GM19238 (cell line): Measurements from ENCODE around the gene GYPC.
A peak's percentile ranks its signal among the peaks of the same experiment; 100 is the strongest.
"Not testable (repeated sequence)": the region's sequence is repeated elsewhere in the genome, so short reads cannot be mapped to it uniquely, and the experiment has no call there.

Experiments
- DNase-seq: peaks from one replicate; pipeline ENCODE4 v3.0.0; 2011; ENCODE audit warnings: low spot score; ENCODE audit not compliant: insufficient read length

The GYPC gene

GRCh38 chr2:126655500-126656430 lies at the start of gene GYPC:
TSS of gene GYPC (plus strand) at chr2:126656158. CDS start at chr2:126656264, 106 bp downstream.
- peak; percentile 56 for DNase-seq

- DNase-seq, result no peak
Observed at GRCh38 chr2:126614524-126615227, 41.3 kb upstream of the GYPC start.

GRCh38 chr2:126616606-126617069 lies 39.3 kb upstream of the GYPC start:
- DNase-seq, result no peak

- no peak for DNase-seq
Observed at GRCh38 chr2:126620302-126620701, 35.7 kb upstream of the GYPC start.

GRCh38 chr2:126623000-126623399 lies 33.0 kb upstream of the GYPC start:
- no peak for DNase-seq

GRCh38 chr2:126627643-126628042 lies 28.3 kb upstream of the GYPC start:
- DNase-seq, result no peak

GRCh38 chr2:126634273-126634861 lies 21.6 kb upstream of the GYPC start:
- no peak for DNase-seq

GRCh38 chr2:126635281-126635680 lies 20.7 kb upstream of the GYPC start:
- DNase-seq, result no peak

- no peak for DNase-seq
Observed at GRCh38 chr2:126635736-126636135, 20.2 kb upstream of the GYPC start.

- DNase-seq, result no peak
Observed at GRCh38 chr2:126637386-126637785, 18.6 kb upstream of the GYPC start.

GRCh38 chr2:126638746-126639145 lies 17.2 kb upstream of the GYPC start:
- DNase-seq, result no peak

- no peak for DNase-seq
Observed at GRCh38 chr2:126639276-126639675, 16.7 kb upstream of the GYPC start.

GRCh38 chr2:126641294-126641693 lies 14.7 kb upstream of the GYPC start:
- DNase-seq, result not testable (repeated sequence)

GRCh38 chr2:126642031-126642430 lies 13.9 kb upstream of the GYPC start:
- no peak for DNase-seq

GRCh38 chr2:126643431-126643830 lies 12.5 kb upstream of the GYPC start:
- DNase-seq, result no peak

- no peak for DNase-seq
Observed at GRCh38 chr2:126643972-126644371, 12.0 kb upstream of the GYPC start.

- DNase-seq, result no peak
Observed at GRCh38 chr2:126644630-126645191, 11.2 kb upstream of the GYPC start.

GRCh38 chr2:126645211-126645618 lies 10.7 kb upstream of the GYPC start:
- no peak for DNase-seq

GRCh38 chr2:126646026-126646425 lies 9.9 kb upstream of the GYPC start:
- no peak for DNase-seq

GRCh38 chr2:126647714-126648344 lies 8.1 kb upstream of the GYPC start:
- not testable (repeated sequence) for DNase-seq

- not testable (repeated sequence) for DNase-seq
Observed at GRCh38 chr2:126648345-126648786, 7.6 kb upstream of the GYPC start.
